ENCODE measurements around the gene LDLRAD4.

GRCh38 chr18:13492314-13492713 is 273.8 kb downstream of the LDLRAD4 start:
- TF ChIP-seq ELF4 (IDR thresholded peaks at IDR 0.05) (no peak), PKNOX1 (IDR thresholded peaks at IDR 0.05) (no peak), HDGF (IDR thresholded peaks at IDR 0.05; ENCODE audit: borderline replicate concordance) (no peak)

Data from HEK293T (cell line).